WTC11 (cell line): ENCODE data around the gene FHIT.

Source experiments
- MAX ChIP-seq: sonication (generic); formaldehyde crosslinking; IDR thresholded peaks from 2 replicates; pipeline ENCODE4 v1.8.0; 2022; ENCODE audit warnings: mild to moderate bottlenecking, missing genetic modification reagents
- TF ChIP-seq, protein P1 (sequence below): sonication (generic); formaldehyde crosslinking; IDR thresholded peaks from 2 replicates; pipeline ENCODE4 v1.8.1; 2022; ENCODE audit warnings: mild to moderate bottlenecking, moderate library complexity, missing genetic modification reagents

GRCh38 chr3:60729056-60729455 is 522.2 kb downstream of the FHIT start:
- TF ChIP-seq, protein P1, sequence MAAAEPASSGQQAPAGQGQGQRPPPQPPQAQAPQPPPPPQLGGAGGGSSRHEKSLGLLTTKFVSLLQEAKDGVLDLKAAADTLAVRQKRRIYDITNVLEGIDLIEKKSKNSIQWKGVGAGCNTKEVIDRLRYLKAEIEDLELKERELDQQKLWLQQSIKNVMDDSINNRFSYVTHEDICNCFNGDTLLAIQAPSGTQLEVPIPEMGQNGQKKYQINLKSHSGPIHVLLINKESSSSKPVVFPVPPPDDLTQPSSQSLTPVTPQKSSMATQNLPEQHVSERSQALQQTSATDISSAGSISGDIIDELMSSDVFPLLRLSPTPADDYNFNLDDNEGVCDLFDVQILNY: no peak
- TF ChIP-seq MAX (CRISPR knock-in tag): no peak
